ENCODE measurements around the gene PTPN18.

DNA sequence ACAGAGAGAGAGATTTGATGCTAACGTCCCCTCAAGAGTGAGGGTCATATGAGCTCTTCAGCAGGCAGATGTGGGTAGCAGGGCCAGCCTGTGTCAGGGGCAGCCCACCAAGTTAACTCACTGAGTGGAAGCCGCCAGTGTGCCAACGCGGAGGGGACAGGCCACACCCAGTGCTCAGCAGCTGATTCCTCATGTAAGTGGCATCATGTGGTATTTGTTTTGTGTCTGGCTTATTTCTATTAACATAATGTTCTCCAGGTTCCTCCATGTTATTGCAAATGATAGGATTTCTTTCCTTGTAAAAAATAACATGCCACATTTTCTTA is 9.2 kb upstream of the PTPN18 start:
- TF ChIP-seq, protein P1, sequence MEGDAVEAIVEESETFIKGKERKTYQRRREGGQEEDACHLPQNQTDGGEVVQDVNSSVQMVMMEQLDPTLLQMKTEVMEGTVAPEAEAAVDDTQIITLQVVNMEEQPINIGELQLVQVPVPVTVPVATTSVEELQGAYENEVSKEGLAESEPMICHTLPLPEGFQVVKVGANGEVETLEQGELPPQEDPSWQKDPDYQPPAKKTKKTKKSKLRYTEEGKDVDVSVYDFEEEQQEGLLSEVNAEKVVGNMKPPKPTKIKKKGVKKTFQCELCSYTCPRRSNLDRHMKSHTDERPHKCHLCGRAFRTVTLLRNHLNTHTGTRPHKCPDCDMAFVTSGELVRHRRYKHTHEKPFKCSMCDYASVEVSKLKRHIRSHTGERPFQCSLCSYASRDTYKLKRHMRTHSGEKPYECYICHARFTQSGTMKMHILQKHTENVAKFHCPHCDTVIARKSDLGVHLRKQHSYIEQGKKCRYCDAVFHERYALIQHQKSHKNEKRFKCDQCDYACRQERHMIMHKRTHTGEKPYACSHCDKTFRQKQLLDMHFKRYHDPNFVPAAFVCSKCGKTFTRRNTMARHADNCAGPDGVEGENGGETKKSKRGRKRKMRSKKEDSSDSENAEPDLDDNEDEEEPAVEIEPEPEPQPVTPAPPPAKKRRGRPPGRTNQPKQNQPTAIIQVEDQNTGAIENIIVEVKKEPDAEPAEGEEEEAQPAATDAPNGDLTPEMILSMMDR (conservative IDR thresholded peaks at IDR 0.05; ENCODE audit: low read depth, low read length) = no peak
- TF ChIP-seq POLR2A (IDR thresholded peaks at IDR 0.05; ENCODE audit: low read depth, low read length) = no peak
- no peak for TF ChIP-seq RFX5 (IDR thresholded peaks at IDR 0.05; ENCODE audit: low read depth, low read length)
- no peak for TF ChIP-seq RAD21 (IDR thresholded peaks at IDR 0.05; ENCODE audit: low read length)
- no peak for TF ChIP-seq FOS (IDR thresholded peaks at IDR 0.05; ENCODE audit: low read depth, low read length)
- TF ChIP-seq BHLHE40 (IDR thresholded peaks at IDR 0.05; ENCODE audit: low read depth, low read length) = no peak
- TF ChIP-seq MXI1 (IDR thresholded peaks at IDR 0.05; ENCODE audit: borderline replicate concordance, low read depth, low read length) = no peak
- TF ChIP-seq, protein P2, sequence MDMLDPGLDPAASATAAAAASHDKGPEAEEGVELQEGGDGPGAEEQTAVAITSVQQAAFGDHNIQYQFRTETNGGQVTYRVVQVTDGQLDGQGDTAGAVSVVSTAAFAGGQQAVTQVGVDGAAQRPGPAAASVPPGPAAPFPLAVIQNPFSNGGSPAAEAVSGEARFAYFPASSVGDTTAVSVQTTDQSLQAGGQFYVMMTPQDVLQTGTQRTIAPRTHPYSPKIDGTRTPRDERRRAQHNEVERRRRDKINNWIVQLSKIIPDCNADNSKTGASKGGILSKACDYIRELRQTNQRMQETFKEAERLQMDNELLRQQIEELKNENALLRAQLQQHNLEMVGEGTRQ (IDR thresholded peaks at IDR 0.05; ENCODE audit: low read depth, low read length) = no peak
- TF ChIP-seq CEBPB (IDR thresholded peaks at IDR 0.05; ENCODE audit: low read depth, low read length) = no peak

Measured in IMR-90 (cell line).